ENCODE measurements around the gene ZNF354B.

DNA sequence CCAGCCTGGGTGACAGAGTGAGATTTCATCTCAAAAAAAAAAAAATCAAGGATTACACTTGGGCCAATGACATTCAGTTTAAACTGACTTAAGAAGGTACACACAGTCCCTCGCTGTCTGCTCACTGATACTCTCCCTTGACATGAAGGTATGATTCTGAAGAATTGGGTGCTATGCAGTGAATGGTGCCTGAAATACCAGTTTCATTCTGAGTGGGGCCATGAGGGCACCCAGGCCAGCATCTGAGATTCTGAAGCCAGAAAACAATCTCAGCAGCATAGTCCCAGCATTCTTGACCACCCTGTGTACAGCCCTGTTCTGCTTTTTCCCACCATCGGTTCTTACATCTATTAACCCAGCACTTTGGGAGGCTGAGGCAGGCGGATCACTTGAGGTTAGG is 7.8 kb upstream of the ZNF354B start:
- TF ChIP-seq EZH2phosphoT487 (IDR thresholded peaks at IDR 0.05; ENCODE audit: insufficient read depth, low read depth) = no peak
- TF ChIP-seq EZH2 (IDR thresholded peaks at IDR 0.05; ENCODE audit: insufficient read depth, poor library complexity, severe bottlenecking) = no peak
